ENCODE measurements around the gene POLR2J3. TPM values are rescaled to one million over a fixed set of nuclear protein-coding genes. Genes with fewer than 3 reads are reported as not detected.
A peak's percentile ranks its signal among the peaks of the same experiment; 100 is the strongest.
"Not testable (repeated sequence)": the region's sequence is repeated elsewhere in the genome, so short reads cannot be mapped to it uniquely, and the experiment has no call there.

Gene POLR2J3
- total RNA-seq, 3 donors from 2014 or later = 23.7 to 43.7 (median 27.5) TPM

- DNase-seq; ATAC-seq; H3K36me3 ChIP-seq (ENCODE audit: low read depth): not testable (repeated sequence)
Measured at GRCh38 chr7:102527182-102527581, 45.2 kb downstream of the POLR2J3 start.

DNA sequence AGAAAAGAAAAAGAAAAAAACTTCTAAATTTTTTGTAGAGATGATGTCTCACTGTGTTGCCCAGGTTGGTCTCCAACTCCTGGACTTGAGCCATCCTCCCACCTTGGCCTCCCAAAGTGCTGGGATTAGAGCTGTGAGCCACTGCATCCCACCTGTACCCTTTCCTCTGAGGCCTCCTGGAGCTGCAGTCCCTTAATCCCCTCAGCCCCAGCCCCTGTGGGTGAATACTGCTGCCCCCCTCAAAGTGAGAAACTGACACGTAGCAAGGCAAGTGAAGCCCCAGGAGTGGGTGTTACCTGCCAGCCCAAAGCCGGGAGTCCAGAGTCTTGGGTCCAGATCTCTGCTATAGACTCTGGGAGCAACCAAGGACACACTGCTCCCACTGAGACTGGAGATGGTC is 47.6 kb downstream of the POLR2J3 start:
- intact Hi-C loops (cut with DNase I, micrococcal nuclease); H3K4me1 ChIP-seq (ENCODE audit: low read depth); H3K36me3 ChIP-seq (ENCODE audit: low read depth); H3K9me3 ChIP-seq; DNase-seq; H3K4me3 ChIP-seq: not testable (repeated sequence)
- ATAC-seq = peak; percentile 23

More at GRCh38 chr7:102527182-102527581, 45.2 kb downstream of the POLR2J3 start:
- H3K4me3 ChIP-seq; intact Hi-C loops (cut with DNase I, micrococcal nuclease); H3K4me1 ChIP-seq (ENCODE audit: low read depth); H3K9me3 ChIP-seq: not testable (repeated sequence)

- H3K36me3 ChIP-seq (ENCODE audit: low read depth); H3K4me1 ChIP-seq (ENCODE audit: low read depth); H3K4me3 ChIP-seq; DNase-seq; ATAC-seq; H3K9me3 ChIP-seq; intact Hi-C loops (cut with DNase I, micrococcal nuclease): not testable (repeated sequence)
Measured at GRCh38 chr7:102520797-102521196, 51.6 kb downstream of the POLR2J3 start.

- intact Hi-C loops (cut with DNase I, micrococcal nuclease); H3K9me3 ChIP-seq; H3K4me3 ChIP-seq; H3K36me3 ChIP-seq (ENCODE audit: low read depth); H3K4me1 ChIP-seq (ENCODE audit: low read depth): not testable (repeated sequence)
- DNase-seq = peak in 2 of 3 donors; percentile 8 to 49
- ATAC-seq = peak; percentile 97
Measured at GRCh38 chr7:102517550-102518147, 54.7 kb downstream of the POLR2J3 start, which contains the start of gene RASA4B. Gene RASA4B (minus strand): TSS chr7:102517777. CDS start chr7:102517710, 67 bp downstream.

Other genes starting within 250 kb of the POLR2J3 start
- gene SPDYE6, start 216.1 kb downstream of the POLR2J3 start, total RNA-seq = not detected
- 10 to 100 TPM; 15.1 to 24.1 (median 18.6) TPM for gene PRKRIP1, start 176.2 kb downstream of the POLR2J3 start, total RNA-seq
- gene ORAI2, start 139.0 kb downstream of the POLR2J3 start, total RNA-seq = 1 to 10 TPM; 2.8 to 9.8 (median 7.5) TPM
- 10 to 100 TPM in 1 of 3 donors, 1 to 10 TPM in 2; 8.4 to 11.1 (median 10.0) TPM for gene ALKBH4, start 107.7 kb downstream of the POLR2J3 start, total RNA-seq
- 10 to 100 TPM; 12.7 to 17.6 (median 13.3) TPM for gene LRWD1, start 107.6 kb downstream of the POLR2J3 start, total RNA-seq
- gene POLR2J, start 93.7 kb downstream of the POLR2J3 start, total RNA-seq = 10 to 100 TPM; 44.0 to 59.3 (median 45.6) TPM
- gene RASA4B, start 54.8 kb downstream of the POLR2J3 start, total RNA-seq = 10 to 100 TPM in 2 of 3 donors, 1 to 10 TPM in 1; 8.0 to 30.8 (median 12.2) TPM
- gene UPK3BL2, start 28.9 kb downstream of the POLR2J3 start, total RNA-seq = 10 to 100 TPM in 2 of 3 donors, 1 to 10 TPM in 1; 9.7 to 23.9 (median 18.7) TPM
- gene SPDYE2, start 21.4 kb downstream of the POLR2J3 start, total RNA-seq = not detected
- 10 to 100 TPM; 18.3 to 68.4 (median 21.5) TPM for gene RASA4, start 44.2 kb upstream of the POLR2J3 start, total RNA-seq
- 10 to 100 TPM; 10.7 to 23.1 (median 12.3) TPM for gene UPK3BL1, start 70.2 kb upstream of the POLR2J3 start, total RNA-seq
- gene SPDYE2B, start 77.7 kb upstream of the POLR2J3 start, total RNA-seq = not detected
- 10 to 100 TPM in 1 of 3 donors, 1 to 10 TPM in 2; 6.5 to 14.7 (median 8.8) TPM for gene POLR2J2, start 99.1 kb upstream of the POLR2J3 start, total RNA-seq
- gene FAM185A, start 176.4 kb upstream of the POLR2J3 start, total RNA-seq = 10 to 100 TPM in 2 of 3 donors, 1 to 10 TPM in 1; 8.7 to 12.2 (median 10.4) TPM

Data from mucosa of descending colon (tissue), 3 donors.